SU-DHL-6 (cell line): ENCODE data around the gene ZCCHC24.
"Not testable (repeated sequence)": the region's sequence is repeated elsewhere in the genome, so short reads cannot be mapped to it uniquely, and the experiment has no call there.

ENCODE experiments used
- H2AFZ ChIP-seq: fragments of 200-600 bp; sonication (generic); 2 replicates; pipeline ENCODE4 v1.6.1; 2014; ENCODE audit warnings: low read depth, mild to moderate bottlenecking, moderate library complexity, mixed read lengths, antibody characterized with exemption, low read length; ENCODE audit not compliant: severe bottlenecking
- H3F3A ChIP-seq: fragments of 200-600 bp; shearing (Covaris generic); 2 replicates; pipeline ENCODE4 v1.6.0; 2016; ENCODE audit warnings: antibody characterized with exemption, mild to moderate bottlenecking; ENCODE audit not compliant: insufficient read depth
- H3K27ac ChIP-seq: fragments of 200-600 bp; sonication (generic); 2 replicates; pipeline ENCODE4 v1.5.1; 2016; ENCODE audit warnings: low read depth, mild to moderate bottlenecking, low read length, moderate library complexity, mixed read lengths
- H3K27me3 ChIP-seq: fragments of 200-600 bp; sonication (generic), shearing (Covaris generic); 2 replicates; pipeline ENCODE4 v1.6.0; 2014; ENCODE audit warnings: mild to moderate bottlenecking, low read length
- H3K36me3 ChIP-seq: fragments of 200-600 bp; sonication (generic); 2 replicates; pipeline ENCODE4 v1.6.1; 2014; ENCODE audit warnings: mild to moderate bottlenecking, low read length, mixed read lengths
- H3K4me2 ChIP-seq: fragments of 300-600, 200-600 bp; shearing (Covaris generic), sonication (generic); 2 replicates; pipeline ENCODE4 v1.6.0; 2014; ENCODE audit warnings: low read length, low read depth, mild to moderate bottlenecking; ENCODE audit not compliant: poor library complexity, severe bottlenecking
- H3K4me3 ChIP-seq: fragments of 200-600 bp; sonication (generic); 2 replicates; pipeline ENCODE4 v1.5.1; 2014; ENCODE audit warnings: antibody characterized with exemption, low read length, mild to moderate bottlenecking, mixed read lengths; ENCODE audit not compliant: insufficient read depth, poor library complexity, severe bottlenecking
- H3K79me2 ChIP-seq: fragments of 200-600 bp; sonication (generic); 2 replicates; pipeline ENCODE4 v1.6.1; 2014; ENCODE audit warnings: mild to moderate bottlenecking, low read length, moderate library complexity; ENCODE audit not compliant: insufficient read depth
- H3K9ac ChIP-seq: fragments of 200-600 bp; sonication (generic); 2 replicates; pipeline ENCODE4 v1.7.0; 2014; ENCODE audit warnings: mild to moderate bottlenecking, low read length
- H3K9me2 ChIP-seq: fragments of 200-600 bp; sonication (generic); replicated peaks from 2 replicates; pipeline ENCODE4 v1.6.1; 2014; ENCODE audit warnings: low read length; ENCODE audit not compliant: insufficient read depth
- H3K9me3 ChIP-seq: fragments of 200-600 bp; sonication (generic); 2 replicates; pipeline ENCODE4 v1.6.1; 2014; ENCODE audit warnings: low read length, mixed read lengths; ENCODE audit not compliant: insufficient read depth
- H4K20me1 ChIP-seq: fragments of 200-600 bp; sonication (generic); 2 replicates; pipeline ENCODE4 v1.6.1; 2014; ENCODE audit warnings: low read depth, mild to moderate bottlenecking, antibody characterized with exemption, low read length, moderate library complexity, mixed read lengths
- CTCF ChIP-seq: fragments of 200-600 bp; sonication (generic); IDR thresholded peaks from one replicate; pipeline ENCODE4 v1.5.1; 2017; ENCODE audit warnings: antibody characterized with exemption, mild to moderate bottlenecking, low read length, moderate library complexity; ENCODE audit not compliant: insufficient read depth, poor library complexity, severe bottlenecking
- EZH2phosphoT487 ChIP-seq: fragments of 200-600 bp; sonication (generic), shearing (Covaris generic); conservative IDR thresholded peaks from 2 replicates; pipeline ENCODE4 v1.6.1; 2018; ENCODE audit warnings: mild to moderate bottlenecking, antibody characterized with exemption, low read length, moderate library complexity, mixed read lengths

Gene ZCCHC24

GRCh38 chr10:79449181-79450146 lies 4.0 kb upstream of the ZCCHC24 start:
- H2AFZ ChIP-seq = no peak overlapping the region
- no peak overlapping the region for H3K9ac ChIP-seq
- H3K4me3 ChIP-seq = no peak overlapping the region
- H4K20me1 ChIP-seq = no peaks in the 10 kb centered on the region
- H3K27ac ChIP-seq = no peak overlapping the region
- H3K27me3 ChIP-seq = no peaks in the 10 kb centered on the region
- H3F3A ChIP-seq = no peaks in the 10 kb centered on the region
- no peaks in the 10 kb centered on the region for H3K9me3 ChIP-seq
- H3K9me2 ChIP-seq = no peaks in the 10 kb centered on the region
- H3K36me3 ChIP-seq = no peaks in the 10 kb centered on the region
- no peaks in the 10 kb centered on the region for H3K79me2 ChIP-seq
- H3K4me2 ChIP-seq = no peak overlapping the region
- TF ChIP-seq EZH2phosphoT487 (no peak), CTCF (no peak)

GRCh38 chr10:79448732-79449049 lies 3.3 kb upstream of the ZCCHC24 start:
- no peak overlapping the region for H3K4me2 ChIP-seq
- no peak overlapping the region for H2AFZ ChIP-seq
- no peaks in the 10 kb centered on the region for H3K79me2 ChIP-seq
- H3K36me3 ChIP-seq = no peaks in the 10 kb centered on the region
- no peak overlapping the region for H3K9ac ChIP-seq
- H3K27me3 ChIP-seq = no peaks in the 10 kb centered on the region
- H3K9me3 ChIP-seq = no peaks in the 10 kb centered on the region
- TF ChIP-seq EZH2phosphoT487 = no peak
- TF ChIP-seq CTCF = no peak
- H3F3A ChIP-seq = no peaks in the 10 kb centered on the region
- no peaks in the 10 kb centered on the region for H4K20me1 ChIP-seq
- no peak overlapping the region for H3K4me3 ChIP-seq
- H3K27ac ChIP-seq = no peak overlapping the region
- no peaks in the 10 kb centered on the region for H3K9me2 ChIP-seq

- no peak for TF ChIP-seq EZH2phosphoT487
- no peak for TF ChIP-seq CTCF
- Histone ChIP-seq H3K9me2 (no peaks in the 10 kb centered on the region), H3F3A (no peaks in the 10 kb centered on the region), H3K4me3 (no peak overlapping the region), H2AFZ (no peak overlapping the region), H4K20me1 (no peaks in the 10 kb centered on the region), H3K27ac (no peak overlapping the region), H3K79me2 (no peaks in the 10 kb centered on the region), H3K27me3 (no peaks in the 10 kb centered on the region), H3K9me3 (no peaks in the 10 kb centered on the region), H3K9ac (no peak overlapping the region), H3K4me2 (no peak overlapping the region), H3K36me3 (no peaks in the 10 kb centered on the region)
Observed at GRCh38 chr10:79447911-79448731, 2.7 kb upstream of the ZCCHC24 start.

- H4K20me1 ChIP-seq, H3K9me3 ChIP-seq, H3K9ac ChIP-seq, H3K4me2 ChIP-seq, H3K36me3 ChIP-seq, H3F3A ChIP-seq, H3K9me2 ChIP-seq, H3K79me2 ChIP-seq, H3K4me3 ChIP-seq, H2AFZ ChIP-seq, H3K27ac ChIP-seq, H3K27me3 ChIP-seq: not testable (repeated sequence)
Observed at GRCh38 chr10:79447249-79447648, 1.8 kb upstream of the ZCCHC24 start.
